ENCODE results near the gene LMF2. TPM values are rescaled to one million over a fixed set of nuclear protein-coding genes. Genes with fewer than 3 reads are reported as not detected.

LMF2 gene
- total RNA-seq, 2 experiments from 2014 or later: 107 to 114 TPM

GRCh38 chr22:50526834-50527801 is 19.6 kb upstream of the LMF2 start:
- no peak for TF ChIP-seq CTCF (IDR thresholded peaks at IDR 0.05)
- peaks cover 20% of the 10 kb centered on the region for H3K36me3 ChIP-seq (ENCODE audit: insufficient read depth, low read length)
- peak overlapping the region; percentile 64 for H3K4me3 ChIP-seq (ENCODE audit: low read length)
- intact Hi-C loops (cut with DNase I, micrococcal nuclease): loop anchor here (2.0 to 5.0 kb wide), 5 partner anchors 34 to 95 kb away; partner anchors contain the start of genes CHKB (in 1 of the 2) and SYCE3 (in 1 of the 2)
- no peaks in the 10 kb centered on the region for H3K9me3 Mint-ChIP-seq
- H3K36me3 Mint-ChIP-seq (ENCODE audit: low read depth): peaks cover 25% of the 10 kb centered on the region
- H3K27ac Mint-ChIP-seq: peak overlapping the region; percentile 90
- no peaks in the 10 kb centered on the region for H3K27me3 ChIP-seq (ENCODE audit: control insufficient read depth in 1 of 2, insufficient read depth in 2 of 2, low read length in 2 of 2)
- DNase-seq: peak in 7 of 14 experiments; percentile 29 to 71 (median 50)
- H3K27ac ChIP-seq (ENCODE audit: low read depth in 1 of 2, low read length in 2 of 2): peak overlapping the region; percentile 81 to 88
- H3K4me1 Mint-ChIP-seq (ENCODE audit: low read depth): peaks cover 33% of the 10 kb centered on the region
- H3K4me1 ChIP-seq (ENCODE audit: insufficient read depth, low read length): peaks cover 71% of the 10 kb centered on the region
- ChIA-PET POLR2A (interaction anchor here (0.6 to 6.7 kb wide), 8 partner anchors 11 to 336 kb away, joined by 3 to 258 read pairs (median 35); partner anchors contain the start of genes KLHDC7B, LMF2, NCAPH2 and SYCE3), CTCF (interaction anchor here (0.7 to 5.2 kb wide), 4 partner anchors 13 to 94 kb away, joined by 3 to 70 read pairs (median 36); partner anchors contain the start of gene SYCE3)
- no peaks in the 10 kb centered on the region for H3K27me3 Mint-ChIP-seq
- H3K9me3 ChIP-seq (ENCODE audit: control insufficient read depth in 1 of 2, insufficient read depth in 1 of 2, low read length in 2 of 2): no peaks in the 10 kb centered on the region
- peak overlapping the region; percentile 83 for H3K4me3 Mint-ChIP-seq
- no peak for ATAC-seq (ENCODE audit: poor library complexity)

- peak overlapping the region; percentile 64 for H3K4me3 ChIP-seq (ENCODE audit: low read length)
- DNase-seq: peak; percentile 61 to 94 (median 80)
- H3K27me3 ChIP-seq (ENCODE audit: control insufficient read depth in 1 of 2, insufficient read depth in 2 of 2, low read length in 2 of 2): no peaks in the 10 kb centered on the region
- Mint-ChIP-seq H3K27me3 (no peaks in the 10 kb centered on the region), H3K9me3 (no peaks in the 10 kb centered on the region), H3K36me3 (ENCODE audit: low read depth) (peaks cover 26% of the 10 kb centered on the region), H3K4me1 (ENCODE audit: low read depth) (peaks cover 32% of the 10 kb centered on the region), H3K4me3 (peak overlapping the region; percentile 83), H3K27ac (peak overlapping the region; percentile 90)
- peaks cover 63% of the 10 kb centered on the region for H3K4me1 ChIP-seq (ENCODE audit: insufficient read depth, low read length)
- POLR2A ChIA-PET: interaction anchor here (0.7 to 6.7 kb wide), 35 partner anchors 9 to 336 kb away, joined by 3 to 258 read pairs (median 7); partner anchors contain the start of genes ADM2, ARSA, CHKB and CPT1B
- intact Hi-C loops (cut with DNase I, micrococcal nuclease): loop anchor here (2.0 to 5.0 kb wide), 5 partner anchors 35 to 96 kb away; partner anchors contain the start of genes CHKB (in 1 of the 2) and SYCE3 (in 1 of the 2)
- peak; percentile 75 for TF ChIP-seq CTCF (IDR thresholded peaks at IDR 0.05)
- peak; percentile 43 for ATAC-seq (ENCODE audit: poor library complexity)
- H3K36me3 ChIP-seq (ENCODE audit: insufficient read depth, low read length): peaks cover 29% of the 10 kb centered on the region
- H3K27ac ChIP-seq (ENCODE audit: low read depth in 1 of 2, low read length in 2 of 2): peak overlapping the region; percentile 81 to 88
- no peaks in the 10 kb centered on the region for H3K9me3 ChIP-seq (ENCODE audit: control insufficient read depth in 1 of 2, insufficient read depth in 1 of 2, low read length in 2 of 2)
- CTCF ChIA-PET: interaction anchor here (0.8 to 5.2 kb wide), 45 partner anchors 9 to 283 kb away, joined by 3 to 70 read pairs (median 5); partner anchors contain the start of genes ADM2, ARSA, CHKB and HDAC10
These were observed 18.8 kb upstream of the LMF2 start for GRCh38 chr22:50526108-50526833.

GRCh38 chr22:50525858-50526107 is 18.3 kb upstream of the LMF2 start:
- H3K4me1 Mint-ChIP-seq (ENCODE audit: low read depth): peaks cover 28% of the 10 kb centered on the region
- Histone ChIP-seq H3K36me3 (ENCODE audit: insufficient read depth, low read length) (peaks cover 34% of the 10 kb centered on the region), H3K27me3 (ENCODE audit: control insufficient read depth in 1 of 2, insufficient read depth in 2 of 2, low read length in 2 of 2) (no peaks in the 10 kb centered on the region), H3K4me3 (ENCODE audit: low read length) (peak overlapping the region; percentile 70), H3K9me3 (ENCODE audit: control insufficient read depth in 1 of 2, insufficient read depth in 1 of 2, low read length in 2 of 2) (no peaks in the 10 kb centered on the region), H3K27ac (ENCODE audit: low read depth in 1 of 2, low read length in 2 of 2) (peak overlapping the region in 1 of 2 donors; percentile 88), H3K4me1 (ENCODE audit: insufficient read depth, low read length) (peaks cover 58% of the 10 kb centered on the region)
- ATAC-seq (ENCODE audit: poor library complexity) (no peak), DNase-seq (no peak)
- POLR2A ChIA-PET: interaction anchor here (0.5 to 6.7 kb wide), 39 partner anchors 9 to 335 kb away, joined by 3 to 258 read pairs (median 6); partner anchors contain the start of genes ADM2, ARSA, CHKB and CPT1B
- H3K27ac Mint-ChIP-seq: peak overlapping the region; percentile 89
- intact Hi-C loops (cut with DNase I, micrococcal nuclease): loop anchor here (1.0 to 5.0 kb wide), 8 partner anchors 17 to 97 kb away; partner anchors contain the start of genes NCAPH2 (in 2 of the 2), CHKB (in 1 of the 2) and SYCE3 (in 1 of the 2)
- H3K27me3 Mint-ChIP-seq: no peaks in the 10 kb centered on the region
- CTCF ChIA-PET: interaction anchor here (0.6 to 5.2 kb wide), 49 partner anchors 9 to 283 kb away, joined by 3 to 70 read pairs (median 5); partner anchors contain the start of genes ADM2, ARSA, CHKB and HDAC10
- TF ChIP-seq CTCF (IDR thresholded peaks at IDR 0.05): no peak
- peak overlapping the region; percentile 87 for H3K4me3 Mint-ChIP-seq
- no peaks in the 10 kb centered on the region for H3K9me3 Mint-ChIP-seq
- H3K36me3 Mint-ChIP-seq (ENCODE audit: low read depth): peaks cover 31% of the 10 kb centered on the region
